Measurements from ENCODE around the gene GPATCH8. TPM values are rescaled to one million over a fixed set of nuclear protein-coding genes. Genes with fewer than 3 reads are reported as not detected.

The GPATCH8 gene
- polyA plus RNA-seq, 3 donors, result 8.8 to 15.9 (median 14.9) TPM

DNA sequence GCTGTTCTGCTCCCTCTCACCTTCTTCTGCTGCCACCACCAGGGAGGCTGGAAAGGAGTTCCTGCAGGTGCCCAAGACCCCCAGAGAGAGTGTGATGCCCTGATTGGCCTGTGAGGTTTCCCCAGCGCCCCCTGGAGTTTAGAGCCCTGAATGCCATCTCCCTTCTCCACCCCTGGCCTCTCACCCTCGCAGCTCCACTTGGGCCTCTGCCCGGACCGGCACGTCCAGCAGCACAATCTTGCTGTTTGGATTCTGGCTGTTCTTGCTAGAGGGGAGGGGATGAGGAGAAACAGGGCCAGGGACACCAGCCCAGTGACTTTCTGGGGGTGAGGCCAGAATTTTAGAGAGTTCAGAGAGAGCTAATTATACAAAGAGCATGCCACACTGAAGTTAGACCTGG is 127.1 kb downstream of the GPATCH8 start:
- H3K36me3 ChIP-seq (replicated peaks in 1 of 2; ENCODE audit: control insufficient read depth in 1 of 2, insufficient read depth in 2 of 2, low read length in 2 of 2), result no peaks in the 10 kb centered on the region
- Mint-ChIP-seq H3K4me1 (no peaks in the 10 kb centered on the region), H3K9me3 (peaks cover 0 to 2% (median 0%) of the 10 kb centered on the region in 7 donors), H3K27ac (peak overlapping the region in 1 of 7 donors; percentile 36), H3K27me3 (ENCODE audit: low read depth in 3 of 3) (peaks cover 14 to 34% (median 24%) of the 10 kb centered on the region in 3 donors), H3K4me3 (no peak overlapping the region), H3K36me3 (no peaks in the 10 kb centered on the region)
- DNase-seq, result no peak
- no peak overlapping the region for H3K4me3 ChIP-seq (replicated peaks in 1 of 3; ENCODE audit: low read depth in 2 of 3, low read length in 3 of 3)
- H3K9ac ChIP-seq (ENCODE audit: insufficient read depth, low read length, poor library complexity, severe bottlenecking), result no peak overlapping the region
- H3K9me3 ChIP-seq (replicated peaks in 1 of 2; ENCODE audit: control insufficient read depth in 1 of 2, insufficient read depth in 1 of 2, low read length in 2 of 2), result no peaks in the 10 kb centered on the region
- H3K79me2 ChIP-seq (ENCODE audit: insufficient read depth, low read length), result no peaks in the 10 kb centered on the region
- no peaks in the 10 kb centered on the region for H4K20me1 ChIP-seq (ENCODE audit: insufficient read depth, low read length)
- no peak overlapping the region for H3K27ac ChIP-seq (ENCODE audit: low read depth in 1 of 2, low read length in 2 of 2)
- no peak overlapping the region for H3K4me2 ChIP-seq (replicated peaks; ENCODE audit: extremely low read depth, low read length, poor library complexity, severe bottlenecking)
- peaks cover 0 to 9% of the 10 kb centered on the region in 2 donors for H3K27me3 ChIP-seq (ENCODE audit: control insufficient read depth in 2 of 2, insufficient read depth in 2 of 2, low read length in 2 of 2)
- TF ChIP-seq, protein P1, sequence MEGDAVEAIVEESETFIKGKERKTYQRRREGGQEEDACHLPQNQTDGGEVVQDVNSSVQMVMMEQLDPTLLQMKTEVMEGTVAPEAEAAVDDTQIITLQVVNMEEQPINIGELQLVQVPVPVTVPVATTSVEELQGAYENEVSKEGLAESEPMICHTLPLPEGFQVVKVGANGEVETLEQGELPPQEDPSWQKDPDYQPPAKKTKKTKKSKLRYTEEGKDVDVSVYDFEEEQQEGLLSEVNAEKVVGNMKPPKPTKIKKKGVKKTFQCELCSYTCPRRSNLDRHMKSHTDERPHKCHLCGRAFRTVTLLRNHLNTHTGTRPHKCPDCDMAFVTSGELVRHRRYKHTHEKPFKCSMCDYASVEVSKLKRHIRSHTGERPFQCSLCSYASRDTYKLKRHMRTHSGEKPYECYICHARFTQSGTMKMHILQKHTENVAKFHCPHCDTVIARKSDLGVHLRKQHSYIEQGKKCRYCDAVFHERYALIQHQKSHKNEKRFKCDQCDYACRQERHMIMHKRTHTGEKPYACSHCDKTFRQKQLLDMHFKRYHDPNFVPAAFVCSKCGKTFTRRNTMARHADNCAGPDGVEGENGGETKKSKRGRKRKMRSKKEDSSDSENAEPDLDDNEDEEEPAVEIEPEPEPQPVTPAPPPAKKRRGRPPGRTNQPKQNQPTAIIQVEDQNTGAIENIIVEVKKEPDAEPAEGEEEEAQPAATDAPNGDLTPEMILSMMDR (IDR thresholded peaks at IDR 0.05), result peak; percentile 52
- no peaks in the 10 kb centered on the region for H3K4me1 ChIP-seq (ENCODE audit: control insufficient read depth in 1 of 2, insufficient read depth in 2 of 2, low read length in 2 of 2)
- 100% methylated on average over 3 of the region's 5 CpGs for WGBS (ENCODE audit: insufficient coverage)
- H2AFZ ChIP-seq (ENCODE audit: insufficient read depth, low read depth, low read length, poor library complexity, severe bottlenecking), result no peak overlapping the region
- intact Hi-C loops (cut with micrococcal nuclease), result no loop called here

DNA sequence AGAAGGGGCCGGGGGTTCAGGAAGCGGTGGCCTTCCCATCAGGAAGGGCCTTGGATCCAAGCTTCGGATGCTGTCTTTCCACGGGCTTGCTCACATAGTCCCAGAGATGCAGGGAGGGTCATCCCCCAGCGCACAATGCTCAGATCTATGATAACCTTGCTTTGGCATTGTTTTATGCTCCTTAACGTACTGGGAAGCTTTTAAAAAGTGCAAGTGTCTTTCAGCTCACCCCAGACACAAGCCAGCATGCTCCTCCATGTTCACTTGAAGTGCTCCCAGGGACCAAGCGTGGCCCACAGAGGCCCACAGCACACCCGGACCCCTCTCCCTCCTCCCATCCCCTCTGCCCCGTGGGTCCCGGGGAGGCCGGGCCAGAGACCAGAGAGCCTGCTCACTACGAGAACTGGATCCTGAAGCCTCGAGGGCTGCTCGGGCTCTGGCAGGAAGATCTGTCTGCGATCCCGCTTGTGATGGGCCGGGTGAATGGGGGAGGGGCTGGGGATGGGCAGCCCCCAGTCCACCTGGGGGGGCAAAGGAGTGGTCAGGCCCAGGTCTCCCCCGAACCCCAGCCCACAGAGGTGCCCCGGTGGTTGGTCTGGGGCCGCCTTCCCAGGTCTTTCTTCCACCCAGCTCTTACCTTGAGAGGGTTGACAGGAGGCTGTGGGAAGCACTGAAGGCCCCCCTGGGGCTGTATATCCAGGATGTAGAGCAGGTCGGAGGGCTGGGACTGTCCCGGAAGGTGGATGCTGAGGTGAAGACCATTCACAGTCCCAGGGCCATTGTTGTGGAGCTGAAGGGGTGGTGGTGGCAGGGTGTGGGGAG is 127.8 kb downstream of the GPATCH8 start:
- Mint-ChIP-seq H3K4me1 (no peaks in the 10 kb centered on the region), H3K27me3 (ENCODE audit: low read depth in 3 of 3) (peaks cover 19 to 41% (median 31%) of the 10 kb centered on the region in 3 donors), H3K36me3 (no peaks in the 10 kb centered on the region), H3K27ac (no peak overlapping the region), H3K4me3 (no peak overlapping the region), H3K9me3 (peaks cover 0 to 2% (median 0%) of the 10 kb centered on the region in 7 donors)
- H4K20me1 ChIP-seq (ENCODE audit: insufficient read depth, low read length), result no peaks in the 10 kb centered on the region
- no peak overlapping the region for H3K4me2 ChIP-seq (replicated peaks; ENCODE audit: extremely low read depth, low read length, poor library complexity, severe bottlenecking)
- H3K4me3 ChIP-seq (replicated peaks in 1 of 3; ENCODE audit: low read depth in 2 of 3, low read length in 3 of 3), result no peak overlapping the region
- no peak overlapping the region for H2AFZ ChIP-seq (ENCODE audit: insufficient read depth, low read depth, low read length, poor library complexity, severe bottlenecking)
- H3K79me2 ChIP-seq (ENCODE audit: insufficient read depth, low read length), result no peaks in the 10 kb centered on the region
- no peak overlapping the region for H3K27ac ChIP-seq (ENCODE audit: low read depth in 1 of 2, low read length in 2 of 2)
- TF ChIP-seq, protein P1 (IDR thresholded peaks at IDR 0.05), result no peak
- no peak for DNase-seq
- intact Hi-C loops (cut with micrococcal nuclease), result no loop called here
- peaks cover 0 to 16% of the 10 kb centered on the region in 2 donors for H3K27me3 ChIP-seq (ENCODE audit: control insufficient read depth in 2 of 2, insufficient read depth in 2 of 2, low read length in 2 of 2)
- H3K36me3 ChIP-seq (replicated peaks in 1 of 2; ENCODE audit: control insufficient read depth in 1 of 2, insufficient read depth in 2 of 2, low read length in 2 of 2), result no peaks in the 10 kb centered on the region
- no peak overlapping the region for H3K9ac ChIP-seq (ENCODE audit: insufficient read depth, low read length, poor library complexity, severe bottlenecking)
- WGBS (ENCODE audit: insufficient coverage), result 59% methylated on average over 7 of the region's 22 CpGs
- H3K9me3 ChIP-seq (replicated peaks in 1 of 2; ENCODE audit: control insufficient read depth in 1 of 2, insufficient read depth in 1 of 2, low read length in 2 of 2), result no peaks in the 10 kb centered on the region
- no peaks in the 10 kb centered on the region for H3K4me1 ChIP-seq (ENCODE audit: control insufficient read depth in 1 of 2, insufficient read depth in 2 of 2, low read length in 2 of 2)
